NOMO-1 (cell line): ENCODE measurements around the gene DHRS7B.
"Not testable (repeated sequence)": the region's sequence is repeated elsewhere in the genome, so short reads cannot be mapped to it uniquely, and the experiment has no call there.

Experiments
- DNase-seq, 2 experiments: peaks; one replicate each; lab custom pipeline; 2025; ENCODE audit not compliant: unreplicated experiment in 2 of 2; lab: John Stamatoyannopoulos, UW

The DHRS7B gene

DNA sequence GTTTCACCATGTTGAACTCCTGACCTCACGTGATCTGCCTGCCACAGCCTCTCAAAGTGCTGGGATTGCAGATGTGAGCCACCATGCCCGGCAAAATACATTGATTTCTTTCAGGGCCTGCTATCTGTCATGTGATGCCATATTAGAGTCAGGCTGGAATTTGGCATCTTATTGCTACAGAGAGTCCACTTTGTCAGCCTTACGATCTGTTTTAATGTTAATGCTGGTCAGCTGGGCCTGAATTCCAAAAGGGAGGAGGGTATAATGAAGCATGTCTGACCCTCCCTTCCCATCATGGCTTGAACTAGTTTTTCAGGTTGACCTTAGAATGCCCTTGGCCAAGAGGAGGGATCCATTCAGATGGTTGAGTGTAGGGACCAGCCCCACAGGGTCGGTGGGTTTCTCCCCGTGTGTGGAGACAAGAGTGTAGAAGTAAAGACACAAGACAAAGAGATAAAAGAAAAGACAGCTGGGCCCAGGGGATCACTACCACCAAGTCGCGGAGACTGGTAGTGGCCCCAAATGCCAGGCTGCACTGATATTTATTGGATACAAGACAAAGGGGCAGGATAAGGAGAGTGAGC, 19.6 kb upstream of the DHRS7B start:
- DNase-seq = not testable (repeated sequence)

GRCh38 chr17:21108651-21109050, 18.1 kb upstream of the DHRS7B start:
- no peak for DNase-seq

GRCh38 chr17:21113049-21113690, 13.6 kb upstream of the DHRS7B start:
- peak; percentile 50 to 84 for DNase-seq

GRCh38 chr17:21113716-21114115, 13.0 kb upstream of the DHRS7B start:
- DNase-seq = peak; percentile 36 to 68

DNA sequence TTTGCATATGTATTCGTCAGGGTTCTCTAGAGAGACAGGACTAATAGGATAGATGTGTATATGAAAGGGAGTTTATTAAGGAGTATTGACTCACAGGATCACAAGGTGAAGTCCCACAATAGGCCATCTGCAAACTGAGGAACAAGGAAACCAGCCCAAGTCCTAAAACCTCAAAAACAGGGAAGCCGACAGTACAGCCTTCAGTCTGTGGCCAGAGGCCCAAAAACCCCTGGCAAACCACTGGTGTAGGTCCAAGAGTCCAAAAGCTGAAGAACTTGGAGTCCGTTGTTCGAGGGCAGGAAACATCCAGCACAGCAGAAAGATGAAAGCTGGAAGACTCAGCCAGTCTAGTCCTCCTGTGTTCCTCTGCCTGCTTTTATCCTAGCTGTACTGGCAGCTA, 12.0 kb upstream of the DHRS7B start:
- DNase-seq = not testable (repeated sequence)

DNA sequence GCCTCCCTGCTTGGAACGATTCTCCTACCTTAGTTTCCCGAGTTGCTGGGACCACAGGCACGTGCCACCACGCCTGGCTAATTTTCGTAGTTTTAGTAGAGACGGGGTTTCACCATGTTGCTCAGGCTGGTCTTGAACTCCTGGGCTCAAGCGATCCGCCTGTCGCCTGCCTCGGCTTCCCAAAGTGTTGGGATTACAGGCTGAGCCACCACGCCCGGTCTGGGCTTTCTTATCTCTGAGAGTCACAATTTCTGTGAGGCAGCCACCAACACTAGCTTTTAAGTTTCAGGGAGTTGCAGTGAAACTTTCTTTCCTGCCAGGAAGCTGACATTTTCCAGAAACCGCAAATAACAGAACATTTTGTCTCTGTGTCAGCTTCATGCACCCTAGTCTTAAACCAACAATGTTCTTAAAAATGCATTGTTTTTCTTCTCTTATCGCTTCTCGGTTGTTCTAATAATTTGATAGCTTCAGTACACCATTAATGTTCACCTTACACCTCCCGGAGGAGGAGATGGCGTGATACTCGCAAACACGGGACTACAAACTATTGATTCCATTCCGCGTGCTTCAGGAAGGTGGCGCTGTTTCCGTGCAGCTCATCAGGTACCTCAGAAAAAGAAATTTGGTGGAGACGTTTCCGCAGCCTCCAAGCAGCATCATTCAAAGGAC, 7.4 kb upstream of the DHRS7B start:
- DNase-seq = peak; percentile 51 to 75

DNA sequence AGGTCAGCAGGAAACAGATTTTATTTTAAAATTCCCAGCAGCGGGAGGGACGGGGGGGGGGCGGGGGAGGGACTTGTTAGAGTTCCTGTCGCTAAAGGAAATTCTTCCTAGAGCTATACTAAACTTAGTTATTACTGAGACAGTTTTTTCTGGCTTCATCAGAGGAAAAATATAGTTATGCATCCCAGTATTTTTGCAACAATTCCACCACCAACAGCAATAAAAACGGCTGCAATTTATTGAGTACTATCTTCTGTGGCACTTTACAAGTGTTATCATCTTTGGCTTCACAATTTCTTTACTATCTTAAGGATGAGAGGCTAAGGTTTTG, 6.9 kb upstream of the DHRS7B start:
- DNase-seq = no peak

DNA sequence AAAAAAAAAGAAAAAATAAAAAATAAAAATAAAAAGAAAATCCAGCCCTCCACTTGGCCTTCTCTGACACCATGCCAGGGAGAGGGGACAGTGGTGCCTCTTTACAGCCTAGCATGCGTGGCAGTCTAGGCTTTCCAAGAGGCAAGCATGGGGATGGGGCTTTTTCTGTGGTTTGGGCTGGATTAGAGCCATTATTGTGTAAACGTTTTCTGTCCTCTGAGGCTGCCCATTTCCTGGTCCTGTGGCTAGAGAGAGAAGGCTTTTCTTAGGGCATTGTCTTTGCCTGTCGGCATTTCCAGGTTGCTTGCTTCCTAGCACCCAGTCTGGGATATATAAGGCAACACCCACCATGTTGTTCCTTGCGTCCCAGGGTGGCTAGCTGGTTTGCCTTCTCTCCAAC, 2.7 kb upstream of the DHRS7B start:
- DNase-seq = peak in 1 of 2 experiments; percentile 4

GRCh38 chr17:21124517-21124916, 2.2 kb upstream of the DHRS7B start:
- not testable (repeated sequence) for DNase-seq

GRCh38 chr17:21125862-21126261, 902 bp upstream of the DHRS7B start:
- DNase-seq = peak; percentile 62 to 65

DNA sequence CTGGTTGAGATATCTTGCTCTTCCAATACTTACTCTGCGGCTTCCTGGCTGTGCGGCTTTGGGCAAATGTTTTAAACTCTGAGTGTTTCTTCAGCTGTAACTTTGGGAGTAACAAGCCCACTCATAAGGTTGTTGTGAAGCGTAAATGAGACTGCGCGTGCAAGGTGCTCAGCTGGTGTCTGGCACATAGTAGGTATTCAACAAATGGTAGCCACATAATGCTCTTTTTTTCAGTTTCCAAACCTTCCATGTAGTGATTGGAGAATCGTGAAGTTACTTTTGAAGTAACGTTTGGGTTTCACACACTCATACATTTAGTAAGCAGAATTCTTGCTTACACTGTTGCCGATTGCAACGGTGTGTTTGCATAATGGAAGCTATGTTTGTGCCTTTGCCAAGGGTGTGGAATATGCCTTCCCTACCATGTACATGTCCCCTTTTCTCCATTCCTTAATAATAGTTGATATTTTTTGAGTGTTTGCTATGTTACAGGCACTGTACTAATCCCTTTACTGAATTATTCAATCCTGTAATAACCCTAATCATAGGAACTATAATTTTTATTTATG, 829 bp downstream of the DHRS7B start:
- no peak for DNase-seq

- DNase-seq = no peak
Observed at GRCh38 chr17:21129023-21129681, 2.4 kb downstream of the DHRS7B start.

- no peak for DNase-seq
Observed at GRCh38 chr17:21131137-21131536, 4.4 kb downstream of the DHRS7B start.

GRCh38 chr17:21132428-21132827, 5.7 kb downstream of the DHRS7B start:
- DNase-seq = peak; percentile 41 to 56

DNA sequence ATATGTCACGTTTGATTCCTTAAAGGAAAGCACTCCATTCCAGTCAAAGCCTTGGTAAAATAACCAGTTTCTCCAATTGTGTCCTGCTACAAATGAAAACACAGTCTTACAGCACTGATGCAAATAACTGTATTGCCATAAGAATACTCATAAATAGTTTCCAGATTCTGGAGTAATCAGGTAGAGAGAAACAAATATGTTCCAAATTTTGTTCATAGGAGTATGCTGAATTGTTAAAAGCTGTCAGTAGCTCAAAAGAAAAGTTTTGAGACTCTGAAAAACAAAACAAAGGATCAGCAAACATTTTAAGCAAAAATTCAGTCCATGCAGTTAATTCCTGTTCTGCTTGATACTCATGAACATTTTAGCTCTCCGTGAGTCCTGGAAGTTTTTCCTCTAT, 7.8 kb downstream of the DHRS7B start:
- no peak for DNase-seq

DNA sequence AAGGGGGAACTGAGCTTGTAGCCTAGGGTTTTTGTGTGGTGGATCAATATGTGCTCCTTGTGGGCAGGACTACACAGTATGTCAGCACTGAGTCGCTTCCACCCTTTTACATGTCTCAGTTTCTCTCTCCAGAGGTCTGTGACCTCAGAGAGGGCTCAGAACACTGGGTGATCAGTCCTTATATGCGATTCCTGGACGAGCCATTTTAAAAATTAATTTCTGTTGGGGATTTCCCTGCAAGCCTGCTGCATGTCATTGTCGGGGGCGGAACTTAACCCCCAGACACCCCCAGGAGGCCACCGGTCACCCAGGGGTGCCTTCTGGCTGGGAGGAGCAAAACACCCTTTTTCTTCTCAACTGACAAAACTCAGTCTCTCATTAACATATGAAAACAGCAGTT, 14.1 kb downstream of the DHRS7B start:
- no peak for DNase-seq

- DNase-seq = no peak
Observed at GRCh38 chr17:21141331-21141730, 14.6 kb downstream of the DHRS7B start.

DNA sequence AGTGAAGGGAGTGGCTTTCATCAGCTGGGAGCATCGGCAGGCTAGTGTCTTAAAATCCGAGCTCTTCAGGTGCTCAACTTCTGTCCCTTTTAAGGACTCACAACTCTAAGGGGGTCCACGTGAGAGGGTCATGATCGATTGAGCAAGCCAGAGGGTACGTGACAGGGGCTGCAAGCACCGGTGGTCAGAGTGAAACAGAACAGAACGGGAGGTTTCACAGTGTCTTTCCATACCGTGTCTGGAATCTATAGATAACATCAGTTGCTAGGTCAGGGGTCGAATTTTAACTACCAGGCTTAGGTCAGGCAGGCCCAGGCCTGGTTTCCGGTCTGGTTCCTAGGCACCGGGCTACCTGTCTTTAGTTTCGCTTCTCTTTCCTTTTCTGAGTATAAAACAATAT, 15.3 kb downstream of the DHRS7B start:
- DNase-seq = not testable (repeated sequence)

- DNase-seq = no peak
Observed at GRCh38 chr17:21143695-21144094, 16.9 kb downstream of the DHRS7B start.

DNA sequence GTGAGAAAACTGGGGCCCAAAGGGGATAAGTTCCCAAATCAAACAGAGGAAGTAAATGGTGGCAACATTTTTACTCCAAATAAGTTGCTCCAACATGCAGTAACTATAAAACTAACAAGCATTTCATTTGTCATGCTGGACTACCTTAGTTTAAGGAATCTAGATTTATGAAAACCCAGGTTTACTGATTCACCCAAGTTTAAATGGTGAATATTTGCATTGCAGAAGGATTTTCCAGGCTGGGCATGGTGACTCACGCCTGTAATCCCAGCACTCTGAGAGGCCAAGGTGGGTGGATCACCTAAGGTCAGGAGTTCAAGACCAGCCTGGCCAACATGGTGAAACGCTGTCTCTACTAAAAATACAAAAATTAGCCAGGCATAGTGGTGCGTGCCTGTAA, 17.5 kb downstream of the DHRS7B start:
- DNase-seq = not testable (repeated sequence)

DNA sequence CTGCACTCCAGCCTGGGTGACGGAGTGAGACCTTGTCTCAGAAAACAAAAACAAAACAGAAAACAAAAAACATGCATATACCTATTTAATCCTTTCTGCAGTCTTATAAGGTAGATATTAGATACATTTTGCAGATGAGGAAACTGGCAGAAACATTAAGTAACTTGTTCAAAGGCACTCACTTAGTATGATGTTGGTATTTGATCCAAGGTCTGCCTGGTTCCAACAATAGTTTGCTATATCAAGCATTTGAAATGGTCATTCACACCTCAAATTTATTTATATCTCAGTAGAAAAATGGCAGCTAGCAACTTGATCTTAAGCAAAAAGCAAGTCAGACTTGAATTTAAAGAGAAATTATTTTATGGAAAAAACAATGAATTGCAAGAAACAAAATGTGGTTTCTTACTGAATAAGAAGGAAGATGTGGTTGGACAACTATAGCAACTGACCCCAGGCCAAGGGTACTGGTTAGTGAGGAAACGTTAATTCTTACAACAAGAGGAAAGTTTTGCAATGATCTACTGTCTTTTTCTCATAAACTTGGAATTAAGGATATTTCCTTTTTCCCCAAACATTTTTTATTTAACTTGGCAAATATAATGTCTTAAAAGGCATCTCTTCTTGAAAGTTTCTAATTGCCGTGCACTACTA, 19.7 kb downstream of the DHRS7B start:
- peak in 1 of 2 experiments; percentile 83 for DNase-seq
